Activated CD4-positive, alpha-beta memory T cell treated with anti-CD3 and anti-CD28 coated beads for 36 hours (primary cell): Measurements from ENCODE around the gene MCF2L. TPM values are rescaled to one million over a fixed set of nuclear protein-coding genes. Genes with fewer than 3 reads are reported as not detected.
A peak's percentile ranks its signal among the peaks of the same experiment; 100 is the strongest.

ENCODE experiments used
- CTCF ChIA-PET: fragments of 350-600 bp; sonication (Branson Sonifier 250); formaldehyde crosslinking; loops from one replicate; lab custom pipeline; 2021; ENCODE audit warnings: antibody characterized with exemption, inconsistent platforms; lab: Charles Lee
- POLR2A ChIA-PET: fragments of 350-600 bp; sonication (Branson Sonifier 250); formaldehyde crosslinking; loops from one replicate; lab custom pipeline; 2021; ENCODE audit warnings: antibody characterized with exemption; lab: Charles Lee
- DNase-seq: peaks from one replicate; pipeline ENCODE4 v3.0.0-alpha.2; 2020
- H3K27ac Mint-ChIP-seq: one replicate; pipeline ENCODE4 v1.8.0; 2021; ENCODE audit warnings: mixed read lengths
- H3K27me3 Mint-ChIP-seq: one replicate; pipeline ENCODE4 v1.8.0; 2021; ENCODE audit warnings: mixed read lengths
- H3K36me3 Mint-ChIP-seq: one replicate; pipeline ENCODE4 v1.8.0; 2021; ENCODE audit warnings: mixed read lengths
- H3K4me1 Mint-ChIP-seq: one replicate; pipeline ENCODE4 v1.8.0; 2021; ENCODE audit warnings: low read depth, mixed read lengths
- H3K4me3 Mint-ChIP-seq: one replicate; pipeline ENCODE4 v1.8.0; 2021; ENCODE audit warnings: mild to moderate bottlenecking, mixed read lengths
- H3K9me3 Mint-ChIP-seq: one replicate; pipeline ENCODE4 v1.8.0; 2021; ENCODE audit warnings: mixed read lengths
- intact Hi-C: fragments of 100-400 bp; cut with micrococcal nuclease; formaldehyde crosslinking; loops from one replicate; pipeline ENCODE4 v1.15.1; 2023
- total RNA-seq, 2 experiments: library from RNA; stranded (reverse); gene quantifications; one replicate each; pipeline ENCODE4 v1.2.3, GENCODE V29; 2021

MCF2L gene
- total RNA-seq, 2 experiments from 2014 or later, result 7.1 to 8.0 TPM

GRCh38 chr13:113021811-113022210, 52.8 kb downstream of the MCF2L start:
- no peak for DNase-seq
- no peak overlapping the region for H3K4me3 Mint-ChIP-seq
- peaks cover 2% of the 10 kb centered on the region for H3K36me3 Mint-ChIP-seq
- CTCF ChIA-PET, result interaction anchor here (1.1 to 1.9 kb wide), 2 partner anchors 8 to 79 kb away, joined by 4 to 10 read pairs; no protein-coding TSS in a partner anchor
- no peaks in the 10 kb centered on the region for H3K9me3 Mint-ChIP-seq
- H3K4me1 Mint-ChIP-seq, result no peaks in the 10 kb centered on the region
- POLR2A ChIA-PET, result no interaction called here
- intact Hi-C loops, result no loop called here
- no peak overlapping the region for H3K27ac Mint-ChIP-seq
- H3K27me3 Mint-ChIP-seq, result no peaks in the 10 kb centered on the region

- no peaks in the 10 kb centered on the region for H3K9me3 Mint-ChIP-seq
- no peaks in the 10 kb centered on the region for H3K27me3 Mint-ChIP-seq
- intact Hi-C loops, result no loop called here
- no peak overlapping the region for H3K4me3 Mint-ChIP-seq
- H3K27ac Mint-ChIP-seq, result no peak overlapping the region
- no peaks in the 10 kb centered on the region for H3K4me1 Mint-ChIP-seq
- ChIA-PET CTCF (no interaction called here), POLR2A (no interaction called here)
- H3K36me3 Mint-ChIP-seq, result peaks cover 2% of the 10 kb centered on the region
- no peak for DNase-seq
Measured at GRCh38 chr13:113022391-113022744, 53.4 kb downstream of the MCF2L start.

GRCh38 chr13:113022745-113023574, 53.9 kb downstream of the MCF2L start:
- intact Hi-C loops, result no loop called here
- H3K9me3 Mint-ChIP-seq, result no peaks in the 10 kb centered on the region
- peaks cover under 1% of the 10 kb centered on the region for H3K36me3 Mint-ChIP-seq
- H3K27ac Mint-ChIP-seq, result no peak overlapping the region
- H3K27me3 Mint-ChIP-seq, result no peaks in the 10 kb centered on the region
- ChIA-PET POLR2A (no interaction called here), CTCF (interaction anchor here (1.0 kb wide), 1 partner anchor 9 kb away, joined by 3 read pairs; no protein-coding TSS in a partner anchor)
- no peak for DNase-seq
- H3K4me1 Mint-ChIP-seq, result no peaks in the 10 kb centered on the region
- H3K4me3 Mint-ChIP-seq, result no peak overlapping the region

DNA sequence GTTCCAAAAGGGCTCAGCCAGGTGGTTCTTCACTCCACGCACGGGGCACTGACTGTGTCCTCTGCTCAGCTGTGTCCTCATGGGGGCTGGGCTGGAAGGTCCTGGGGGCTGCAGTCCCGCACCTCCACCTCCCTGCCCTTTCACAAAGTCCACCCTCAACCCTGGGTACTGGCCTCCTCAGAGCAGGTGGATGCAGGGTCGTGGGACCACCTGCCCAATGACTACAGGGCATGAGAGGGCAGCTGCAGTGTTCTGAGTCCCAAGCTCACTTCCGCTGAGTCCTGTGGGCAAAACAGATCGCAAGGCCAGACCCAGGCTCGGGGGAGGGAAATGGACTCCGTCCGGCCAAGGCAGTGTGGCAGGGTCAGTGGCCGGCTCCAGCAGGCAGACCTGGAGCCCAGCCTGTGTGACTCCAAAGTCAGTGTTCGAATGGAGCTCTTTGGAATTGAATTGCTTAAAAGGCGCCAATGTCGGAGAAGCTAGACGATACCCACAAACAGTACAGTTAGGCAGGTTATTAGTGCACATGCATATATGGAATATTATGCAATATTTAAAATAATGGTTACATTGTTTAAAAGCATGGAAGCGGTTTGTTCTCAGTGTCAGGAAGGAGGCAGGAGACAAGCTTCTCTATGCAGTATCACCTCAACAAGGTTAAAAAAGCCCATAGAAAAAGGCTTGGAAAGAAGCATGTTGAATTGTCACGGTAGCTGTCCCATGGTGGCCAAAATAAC, 54.8 kb downstream of the MCF2L start:
- CTCF ChIA-PET, result interaction anchor here (1.0 kb wide), 1 partner anchor 9 kb away, joined by 3 read pairs; no protein-coding TSS in a partner anchor
- POLR2A ChIA-PET, result no interaction called here
- Mint-ChIP-seq H3K9me3 (no peaks in the 10 kb centered on the region), H3K27me3 (no peaks in the 10 kb centered on the region), H3K27ac (no peak overlapping the region), H3K36me3 (no peaks in the 10 kb centered on the region), H3K4me1 (no peaks in the 10 kb centered on the region), H3K4me3 (no peak overlapping the region)
- DNase-seq, result no peak
- intact Hi-C loops, result no loop called here

- no peak overlapping the region for H3K4me3 Mint-ChIP-seq
- no peaks in the 10 kb centered on the region for H3K36me3 Mint-ChIP-seq
- H3K27ac Mint-ChIP-seq, result no peak overlapping the region
- no peak for DNase-seq
- no peaks in the 10 kb centered on the region for H3K4me1 Mint-ChIP-seq
- no peaks in the 10 kb centered on the region for H3K9me3 Mint-ChIP-seq
- POLR2A ChIA-PET, result no interaction called here
- no peaks in the 10 kb centered on the region for H3K27me3 Mint-ChIP-seq
- CTCF ChIA-PET, result no interaction called here
- intact Hi-C loops, result no loop called here
Measured at GRCh38 chr13:113024466-113024865, 55.5 kb downstream of the MCF2L start.

DNA sequence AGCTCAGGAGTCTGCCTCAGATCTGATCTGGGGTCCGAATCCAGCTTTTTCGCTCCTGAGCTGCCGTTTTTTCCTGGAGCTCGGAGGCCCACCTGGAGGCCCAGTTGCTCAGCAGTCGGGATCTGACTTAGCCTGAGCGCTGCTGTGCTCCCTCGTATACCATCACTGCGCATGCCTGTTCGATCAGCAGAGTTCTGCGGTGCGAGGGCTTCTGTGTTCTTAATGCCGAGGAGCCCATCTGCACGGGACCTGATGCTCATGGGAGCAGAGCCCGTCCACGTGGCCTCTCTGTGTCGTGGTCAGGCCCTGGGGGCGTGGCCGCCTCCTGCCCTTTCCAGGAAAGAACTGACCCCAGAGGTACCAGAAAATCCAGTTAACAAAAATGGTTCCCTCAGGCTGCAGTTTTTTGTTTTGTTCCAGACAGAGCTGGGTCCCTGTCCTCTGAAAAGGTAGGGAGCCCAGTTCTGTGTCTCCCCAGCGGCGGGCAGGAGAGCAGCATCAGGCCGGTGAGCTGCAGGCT, 57.4 kb downstream of the MCF2L start:
- Mint-ChIP-seq H3K27me3 (no peaks in the 10 kb centered on the region), H3K9me3 (no peaks in the 10 kb centered on the region), H3K4me3 (no peak overlapping the region), H3K27ac (no peak overlapping the region), H3K4me1 (no peaks in the 10 kb centered on the region), H3K36me3 (no peaks in the 10 kb centered on the region)
- no peak for DNase-seq
- intact Hi-C loops, result no loop called here
- POLR2A ChIA-PET, result no interaction called here
- CTCF ChIA-PET, result no interaction called here

GRCh38 chr13:113027095-113027494, 58.1 kb downstream of the MCF2L start:
- ChIA-PET POLR2A (no interaction called here), CTCF (interaction anchor here (3.0 kb wide), 1 partner anchor 84 kb away, joined by 26 read pairs; no protein-coding TSS in a partner anchor)
- intact Hi-C loops, result no loop called here

DNA sequence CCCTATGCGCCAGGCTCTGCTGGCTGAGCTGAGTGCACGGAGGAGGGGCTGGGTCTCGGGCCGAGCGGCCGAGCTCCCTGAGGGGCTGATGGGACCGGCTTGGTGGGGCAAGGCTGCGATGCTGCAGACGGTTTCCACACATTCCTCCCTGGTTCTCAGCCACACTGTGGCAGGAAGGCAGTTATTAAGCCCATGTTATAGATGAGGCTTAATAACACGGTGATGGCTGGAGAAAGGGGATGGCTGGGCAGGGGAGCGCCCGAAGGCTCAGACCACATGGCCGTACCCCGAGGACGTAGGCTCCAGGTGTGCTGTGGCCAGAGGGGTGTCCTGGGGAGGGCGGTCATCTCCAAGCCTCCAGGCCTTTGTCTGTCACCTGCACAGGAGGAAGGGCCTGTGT, 58.6 kb downstream of the MCF2L start:
- no peaks in the 10 kb centered on the region for H3K4me1 Mint-ChIP-seq
- no peak for DNase-seq
- no peaks in the 10 kb centered on the region for H3K9me3 Mint-ChIP-seq
- no peaks in the 10 kb centered on the region for H3K36me3 Mint-ChIP-seq
- POLR2A ChIA-PET, result interaction anchor here (0.7 kb wide), 1 partner anchor 90 kb away, joined by 3 read pairs; no protein-coding TSS in a partner anchor
- intact Hi-C loops, result no loop called here
- CTCF ChIA-PET, result interaction anchor here (1.0 to 3.0 kb wide), 3 partner anchors 9 to 87 kb away, joined by 3 to 26 read pairs (median 8); no protein-coding TSS in a partner anchor
- no peak overlapping the region for H3K4me3 Mint-ChIP-seq
- H3K27me3 Mint-ChIP-seq, result no peaks in the 10 kb centered on the region
- H3K27ac Mint-ChIP-seq, result no peak overlapping the region

More at GRCh38 chr13:113027095-113027494, 58.1 kb downstream of the MCF2L start:
- DNase-seq, result no peak
- Mint-ChIP-seq H3K36me3 (no peaks in the 10 kb centered on the region), H3K27ac (no peak overlapping the region), H3K27me3 (no peaks in the 10 kb centered on the region), H3K9me3 (no peaks in the 10 kb centered on the region), H3K4me1 (no peaks in the 10 kb centered on the region), H3K4me3 (no peak overlapping the region)

DNA sequence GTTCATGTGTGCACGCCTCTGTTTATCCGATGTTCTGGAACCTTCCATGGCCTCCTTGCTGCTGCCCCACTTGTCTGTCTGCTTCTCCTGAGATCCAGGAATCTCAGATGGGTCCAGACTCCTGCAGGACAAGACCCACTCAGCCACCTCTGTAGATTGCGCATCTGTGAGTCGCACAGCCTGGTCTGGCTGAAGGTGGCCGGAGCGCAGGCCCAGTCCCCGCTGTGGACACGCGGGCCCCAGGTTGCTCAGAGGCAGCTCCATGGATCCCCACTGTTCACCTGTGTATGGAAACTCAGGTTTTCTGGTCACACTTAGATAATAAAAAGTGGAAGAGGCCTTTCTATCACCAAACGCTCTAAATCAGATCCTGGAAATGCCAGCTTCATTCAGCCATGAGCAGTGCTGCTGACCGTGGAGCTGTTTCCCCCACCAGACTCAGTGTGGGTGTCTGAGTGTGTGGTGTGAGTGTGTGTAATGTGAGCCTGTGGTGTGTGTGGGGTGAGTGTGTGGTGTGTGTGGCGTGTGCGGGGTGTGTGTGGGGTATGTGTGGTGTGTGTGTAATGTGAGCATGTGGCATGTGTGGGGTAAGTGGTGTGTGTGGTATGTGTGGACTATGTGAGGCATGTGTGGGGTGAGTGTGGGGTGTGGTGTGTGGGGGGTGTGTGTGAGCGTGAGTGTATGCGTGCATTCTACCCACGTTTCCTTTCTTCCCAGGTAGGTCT, 59.5 kb downstream of the MCF2L start:
- H3K9me3 Mint-ChIP-seq, result no peaks in the 10 kb centered on the region
- no peak overlapping the region for H3K4me3 Mint-ChIP-seq
- intact Hi-C loops, result loop anchor here (1.0 kb wide), 1 partner anchor 86 kb away; no protein-coding TSS in a partner anchor
- H3K4me1 Mint-ChIP-seq, result no peaks in the 10 kb centered on the region
- no peak overlapping the region for H3K27ac Mint-ChIP-seq
- no peaks in the 10 kb centered on the region for H3K27me3 Mint-ChIP-seq
- DNase-seq, result no peak
- ChIA-PET POLR2A (interaction anchor here (0.7 kb wide), 1 partner anchor 91 kb away, joined by 3 read pairs; no protein-coding TSS in a partner anchor), CTCF (interaction anchor here (1.0 to 3.0 kb wide), 5 partner anchors 10 to 88 kb away, joined by 3 to 26 read pairs (median 4); no protein-coding TSS in a partner anchor)
- no peaks in the 10 kb centered on the region for H3K36me3 Mint-ChIP-seq

DNA sequence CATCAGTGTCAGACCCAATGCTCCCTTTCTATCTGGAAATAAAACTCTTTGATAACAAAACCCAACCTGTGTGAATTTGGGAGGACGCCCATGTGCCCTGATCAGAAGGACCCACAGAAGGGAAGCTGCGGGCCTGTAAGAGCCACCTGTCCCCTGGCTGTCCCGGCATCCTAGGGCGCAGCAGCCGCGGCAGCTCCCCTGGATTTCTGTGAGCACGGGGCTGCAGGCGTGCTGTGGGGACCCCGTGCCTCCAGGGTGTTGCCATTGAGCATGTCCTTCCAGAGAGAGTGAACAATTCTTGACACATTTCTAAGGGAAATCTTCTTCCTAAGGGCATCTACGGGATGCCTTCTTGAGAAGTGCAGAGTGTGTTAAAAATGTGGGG, 60.0 kb downstream of the MCF2L start:
- POLR2A ChIA-PET, result no interaction called here
- Mint-ChIP-seq H3K27me3 (no peaks in the 10 kb centered on the region), H3K4me1 (no peaks in the 10 kb centered on the region), H3K36me3 (no peaks in the 10 kb centered on the region), H3K27ac (no peak overlapping the region), H3K9me3 (no peaks in the 10 kb centered on the region), H3K4me3 (no peak overlapping the region)
- DNase-seq, result no peak
- CTCF ChIA-PET, result interaction anchor here (0.9 to 3.0 kb wide), 8 partner anchors 8 to 86 kb away, joined by 3 to 26 read pairs (median 5); partner anchors contain the start of gene MCF2L
- intact Hi-C loops, result loop anchor here (1.0 kb wide), 1 partner anchor 87 kb away; no protein-coding TSS in a partner anchor

DNA sequence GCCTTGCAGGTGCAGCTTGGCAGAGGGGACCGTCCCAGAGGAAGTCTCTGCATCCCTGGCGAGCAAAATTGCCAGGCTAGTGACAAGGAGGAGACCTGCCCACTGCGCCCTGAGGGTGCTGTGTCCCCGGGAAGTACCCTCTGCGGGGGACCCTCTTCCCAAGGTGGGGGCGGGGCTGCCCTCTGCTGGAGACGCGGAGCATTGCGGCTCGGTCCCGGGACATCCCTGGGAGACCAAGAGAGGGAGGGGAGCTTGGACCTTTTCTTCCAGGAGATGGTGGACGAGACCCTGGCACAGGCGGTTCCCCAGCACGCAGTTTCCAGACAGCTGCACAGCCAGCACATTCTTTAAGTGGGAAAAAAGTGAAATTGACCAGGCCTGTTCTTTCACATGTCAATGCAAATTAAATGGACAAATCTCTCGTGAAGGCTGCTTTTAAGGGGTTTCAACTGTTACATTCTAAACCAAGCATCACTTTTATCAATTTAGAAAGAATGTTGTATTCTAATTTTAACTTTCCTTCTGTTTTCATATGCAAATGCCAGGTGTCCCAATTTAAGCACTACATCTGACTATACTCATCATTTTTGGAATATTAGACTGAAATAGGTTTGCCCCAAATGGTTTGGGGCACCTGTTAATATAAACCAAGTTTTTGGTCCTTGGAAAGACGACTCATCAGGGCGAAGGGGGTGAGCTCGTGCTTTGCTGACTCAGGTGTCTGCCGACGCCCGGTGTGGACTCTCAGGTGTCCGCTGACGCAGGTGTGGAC, 60.7 kb downstream of the MCF2L start:
- DNase-seq, result peak; percentile 65
- CTCF ChIA-PET, result interaction anchor here (0.6 to 3.0 kb wide), 11 partner anchors 8 to 92 kb away, joined by 3 to 26 read pairs (median 4); partner anchors contain the start of gene MCF2L
- H3K27ac Mint-ChIP-seq, result no peak overlapping the region
- H3K9me3 Mint-ChIP-seq, result no peaks in the 10 kb centered on the region
- intact Hi-C loops, result loop anchor here (1.0 kb wide), 1 partner anchor 87 kb away; no protein-coding TSS in a partner anchor
- no peak overlapping the region for H3K4me3 Mint-ChIP-seq
- H3K27me3 Mint-ChIP-seq, result no peaks in the 10 kb centered on the region
- no peaks in the 10 kb centered on the region for H3K36me3 Mint-ChIP-seq
- POLR2A ChIA-PET, result no interaction called here
- no peaks in the 10 kb centered on the region for H3K4me1 Mint-ChIP-seq
